GM19372 (cell line): Measurements from ENCODE around the gene WBP11.
A peak's percentile ranks its signal among the peaks of the same experiment; 100 is the strongest.

Experiments
- ATAC-seq: cut with Tn5 transposase; IDR thresholded peaks from one replicate; pipeline ENCODE4 v1.9.1; 2021; ENCODE audit warnings: mild to moderate bottlenecking, low read depth, moderate library complexity; ENCODE audit not compliant: unreplicated experiment

WBP11 gene

GRCh38 chr12:14803011-14803829 lies at the start of gene WBP11, which contains the start of gene C12orf60:
Gene WBP11 (minus strand): TSS chr12:14803478. CDS start chr12:14801383, 2,095 bp downstream.
Gene C12orf60 (plus strand): TSS chr12:14803670. CDS start chr12:14822936, 19,266 bp downstream.
- peak; percentile 99 for ATAC-seq

GRCh38 chr12:14852880-14853279 lies 49.6 kb upstream of the WBP11 start:
- no peak for ATAC-seq

GRCh38 chr12:14850929-14851663 lies 47.8 kb upstream of the WBP11 start:
- ATAC-seq: peak; percentile 54

GRCh38 chr12:14849661-14850060 lies 46.4 kb upstream of the WBP11 start:
- no peak for ATAC-seq

- ATAC-seq: no peak
These were observed 43.8 kb upstream of the WBP11 start for GRCh38 chr12:14846876-14847580.

GRCh38 chr12:14846042-14846587 lies 42.8 kb upstream of the WBP11 start:
- no peak for ATAC-seq

GRCh38 chr12:14845350-14845750 lies 42.1 kb upstream of the WBP11 start:
- no peak for ATAC-seq

- ATAC-seq: no peak
These were observed 41.1 kb upstream of the WBP11 start for GRCh38 chr12:14844401-14844800.

- no peak for ATAC-seq
These were observed 40.2 kb upstream of the WBP11 start, which contains the start of gene ART4 for GRCh38 chr12:14843425-14843887. Gene ART4 (minus strand): TSS chr12:14843526. CDS start chr12:14843113, 413 bp downstream.

GRCh38 chr12:14842315-14842714 lies 39.0 kb upstream of the WBP11 start:
- ATAC-seq: no peak

- no peak for ATAC-seq
These were observed 38.5 kb upstream of the WBP11 start for GRCh38 chr12:14841761-14842160.

GRCh38 chr12:14840616-14841015 lies 37.3 kb upstream of the WBP11 start:
- no peak for ATAC-seq

GRCh38 chr12:14839262-14839661 lies 36.0 kb upstream of the WBP11 start:
- ATAC-seq: no peak

GRCh38 chr12:14836336-14837210 lies 33.3 kb upstream of the WBP11 start:
- ATAC-seq: no peak

- ATAC-seq: no peak
These were observed 31.2 kb upstream of the WBP11 start for GRCh38 chr12:14834509-14834908.

GRCh38 chr12:14833952-14834351 lies 30.7 kb upstream of the WBP11 start:
- no peak for ATAC-seq

- ATAC-seq: no peak
These were observed 30.1 kb upstream of the WBP11 start for GRCh38 chr12:14833336-14833735.

GRCh38 chr12:14828892-14829291 lies 25.6 kb upstream of the WBP11 start:
- peak; percentile 86 for ATAC-seq

- no peak for ATAC-seq
These were observed 23.8 kb upstream of the WBP11 start for GRCh38 chr12:14827043-14827442.
